Colonic mucosa (tissue), 4 donors: ENCODE measurements around the gene TPRG1L. TPM values are rescaled to one million over a fixed set of nuclear protein-coding genes. Genes with fewer than 3 reads are reported as not detected.

Experiments used
- DNase-seq: peaks from one replicate; pipeline ENCODE4 v3.0.0-alpha.2; 2020
- H3K27ac ChIP-seq: fragments of 200-600 bp; one replicate; pipeline ENCODE4 v1.8.0; 2021
- H3K27me3 ChIP-seq: fragments of 200-600 bp; one replicate; pipeline ENCODE4 v1.8.0; 2021
- H3K36me3 ChIP-seq: fragments of 200-600 bp; one replicate; pipeline ENCODE4 v1.8.0; 2021
- H3K4me1 ChIP-seq: fragments of 200-600 bp; one replicate; pipeline ENCODE4 v1.8.0; 2021; ENCODE audit warnings: mild to moderate bottlenecking
- H3K4me3 ChIP-seq: fragments of 200-600 bp; one replicate; pipeline ENCODE4 v1.8.0; 2021
- H3K9ac ChIP-seq, 2 donors: one replicate each; pipeline ENCODE4 v1.7.0; 2013; ENCODE audit warnings: control low read depth in 2 of 2, low read depth in 2 of 2, low read length in 2 of 2
- H3K9me3 ChIP-seq: fragments of 200-600 bp; one replicate; pipeline ENCODE4 v1.8.0; 2021
- CTCF ChIP-seq: fragments of 200-600 bp; IDR thresholded peaks from one replicate; pipeline ENCODE4 v1.8.0; 2022; ENCODE audit warnings: antibody characterized with exemption, mild to moderate bottlenecking
- intact Hi-C: fragments of 100-400 bp; cut with DNase I; formaldehyde crosslinking; loops from one replicate; pipeline ENCODE4 v1.14.1; 2022
- total RNA-seq, 2 donors: library from RNA; stranded (reverse); fragmentation: NEBNext Ultra II Directional in 1 of 2; extraction: Animal tissue kit (Norgen Biotek cat#: 25700) in 1 of 2; gene quantifications; one replicate each; pipeline ENCODE4 v1.2.1, GENCODE V29; 2021
- donor health status: healthy.
- donor health status: DM: no; HTN: no; CAD: no.
- donor health status: DM: no; HTN: no; CAD: no.

Gene TPRG1L
- total RNA-seq, 2 donors from 2014 or later = 63.0 to 81.5 TPM

- no peaks in the 10 kb centered on the region for H3K27me3 ChIP-seq
- no peaks in the 10 kb centered on the region for H3K36me3 ChIP-seq
- intact Hi-C loops = no loop called here
- H3K9me3 ChIP-seq = no peaks in the 10 kb centered on the region
- no peak for DNase-seq
- TF ChIP-seq CTCF = no peak
- no peaks in the 10 kb centered on the region for H3K4me1 ChIP-seq
- no peak overlapping the region for H3K9ac ChIP-seq
- no peak overlapping the region for H3K27ac ChIP-seq
- H3K4me3 ChIP-seq = no peak overlapping the region
Observed at GRCh38 chr1:3585940-3586568, 38.8 kb upstream of the TPRG1L start.

- Histone ChIP-seq H3K9me3 (no peaks in the 10 kb centered on the region), H3K27ac (no peak overlapping the region)
- TF ChIP-seq CTCF = no peak
Observed at GRCh38 chr1:3586986-3587759, 37.6 kb upstream of the TPRG1L start.

GRCh38 chr1:3588395-3588794 lies 36.4 kb upstream of the TPRG1L start:
- no peaks in the 10 kb centered on the region for H3K9me3 ChIP-seq
- no peak for TF ChIP-seq CTCF
- H3K4me1 ChIP-seq = no peaks in the 10 kb centered on the region
- H3K4me3 ChIP-seq = no peak overlapping the region
- H3K27me3 ChIP-seq = no peaks in the 10 kb centered on the region
- intact Hi-C loops = no loop called here
- no peak overlapping the region for H3K27ac ChIP-seq
- no peaks in the 10 kb centered on the region for H3K36me3 ChIP-seq
- no peak overlapping the region for H3K9ac ChIP-seq
- DNase-seq = no peak

More at GRCh38 chr1:3586986-3587759, 37.6 kb upstream of the TPRG1L start:
- no peaks in the 10 kb centered on the region for H3K36me3 ChIP-seq
- intact Hi-C loops = no loop called here
- no peak for DNase-seq
- H3K27me3 ChIP-seq = no peaks in the 10 kb centered on the region
- no peak overlapping the region for H3K9ac ChIP-seq
- no peak overlapping the region for H3K4me3 ChIP-seq
- no peaks in the 10 kb centered on the region for H3K4me1 ChIP-seq

GRCh38 chr1:3590139-3590763 lies 34.6 kb upstream of the TPRG1L start:
- DNase-seq = no peak
- Histone ChIP-seq H3K27ac (no peak overlapping the region), H3K4me1 (no peaks in the 10 kb centered on the region), H3K27me3 (no peaks in the 10 kb centered on the region), H3K4me3 (no peak overlapping the region), H3K36me3 (no peaks in the 10 kb centered on the region), H3K9me3 (no peaks in the 10 kb centered on the region), H3K9ac (no peak overlapping the region)
- no peak for TF ChIP-seq CTCF
- intact Hi-C loops = no loop called here

GRCh38 chr1:3590951-3591865 lies 33.6 kb upstream of the TPRG1L start:
- Histone ChIP-seq H3K4me3 (no peak overlapping the region), H3K27ac (no peak overlapping the region), H3K36me3 (no peaks in the 10 kb centered on the region), H3K9me3 (no peaks in the 10 kb centered on the region), H3K27me3 (no peaks in the 10 kb centered on the region), H3K4me1 (no peaks in the 10 kb centered on the region), H3K9ac (no peak overlapping the region)
- no peak for TF ChIP-seq CTCF
- DNase-seq = no peak
- intact Hi-C loops = no loop called here
